IPS DF 4.7 (cell line): ENCODE measurements around the gene CKS1B.

ENCODE experiments used
- DNase-seq: peaks from one replicate; pipeline ENCODE4 v3.0.0-alpha.2; 2013; ENCODE audit warnings: low spot score; ENCODE audit errors: extremely low read depth

Gene CKS1B

DNA sequence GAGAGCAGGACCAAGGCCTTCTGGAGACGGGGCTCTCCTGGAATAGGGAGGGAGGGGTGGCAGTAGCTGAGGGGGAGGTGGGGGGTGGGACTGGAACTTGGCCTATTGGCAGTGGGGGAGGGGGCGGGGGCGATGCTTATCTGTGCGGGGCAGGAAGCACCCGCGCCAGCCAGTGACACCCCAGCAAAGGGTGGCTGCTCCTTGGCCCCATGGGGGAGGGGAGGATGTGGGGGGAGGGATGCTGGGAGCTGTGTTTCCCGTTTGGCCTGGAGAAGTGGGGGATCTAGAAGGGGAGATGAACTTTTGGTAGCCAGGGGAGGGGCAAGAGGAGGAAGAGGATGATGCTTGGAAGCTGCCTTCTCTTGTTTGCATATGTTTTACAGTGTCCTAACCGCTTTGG lies 39.2 kb downstream of the CKS1B start:
- DNase-seq: no peak

GRCh38 chr1:155014709-155015508 lies 40.4 kb downstream of the CKS1B start:
- DNase-seq: no peak

GRCh38 chr1:155015527-155016230 lies 41.2 kb downstream of the CKS1B start:
- no peak for DNase-seq

DNA sequence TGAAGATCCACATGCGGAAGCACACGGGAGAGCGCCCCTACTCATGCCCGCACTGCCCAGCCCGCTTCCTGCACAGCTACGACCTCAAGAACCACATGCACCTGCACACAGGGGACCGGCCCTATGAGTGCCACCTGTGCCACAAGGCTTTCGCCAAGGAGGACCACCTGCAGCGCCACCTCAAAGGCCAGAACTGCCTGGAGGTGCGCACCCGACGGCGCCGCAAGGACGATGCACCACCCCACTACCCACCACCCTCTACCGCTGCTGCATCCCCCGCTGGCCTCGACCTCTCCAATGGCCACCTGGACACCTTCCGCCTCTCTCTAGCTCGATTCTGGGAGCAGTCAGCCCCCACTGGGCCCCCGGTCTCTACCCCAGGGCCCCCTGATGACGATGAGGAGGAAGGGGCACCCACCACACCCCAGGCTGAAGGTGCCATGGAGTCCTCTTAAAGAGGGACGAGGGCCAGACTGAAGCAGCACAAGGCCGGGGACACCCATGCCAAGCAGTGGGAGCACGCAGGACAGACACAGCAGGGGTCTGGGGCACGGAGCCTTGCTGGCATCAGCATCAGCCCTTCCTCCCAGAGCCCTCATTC lies 41.9 kb downstream of the CKS1B start:
- no peak for DNase-seq

DNA sequence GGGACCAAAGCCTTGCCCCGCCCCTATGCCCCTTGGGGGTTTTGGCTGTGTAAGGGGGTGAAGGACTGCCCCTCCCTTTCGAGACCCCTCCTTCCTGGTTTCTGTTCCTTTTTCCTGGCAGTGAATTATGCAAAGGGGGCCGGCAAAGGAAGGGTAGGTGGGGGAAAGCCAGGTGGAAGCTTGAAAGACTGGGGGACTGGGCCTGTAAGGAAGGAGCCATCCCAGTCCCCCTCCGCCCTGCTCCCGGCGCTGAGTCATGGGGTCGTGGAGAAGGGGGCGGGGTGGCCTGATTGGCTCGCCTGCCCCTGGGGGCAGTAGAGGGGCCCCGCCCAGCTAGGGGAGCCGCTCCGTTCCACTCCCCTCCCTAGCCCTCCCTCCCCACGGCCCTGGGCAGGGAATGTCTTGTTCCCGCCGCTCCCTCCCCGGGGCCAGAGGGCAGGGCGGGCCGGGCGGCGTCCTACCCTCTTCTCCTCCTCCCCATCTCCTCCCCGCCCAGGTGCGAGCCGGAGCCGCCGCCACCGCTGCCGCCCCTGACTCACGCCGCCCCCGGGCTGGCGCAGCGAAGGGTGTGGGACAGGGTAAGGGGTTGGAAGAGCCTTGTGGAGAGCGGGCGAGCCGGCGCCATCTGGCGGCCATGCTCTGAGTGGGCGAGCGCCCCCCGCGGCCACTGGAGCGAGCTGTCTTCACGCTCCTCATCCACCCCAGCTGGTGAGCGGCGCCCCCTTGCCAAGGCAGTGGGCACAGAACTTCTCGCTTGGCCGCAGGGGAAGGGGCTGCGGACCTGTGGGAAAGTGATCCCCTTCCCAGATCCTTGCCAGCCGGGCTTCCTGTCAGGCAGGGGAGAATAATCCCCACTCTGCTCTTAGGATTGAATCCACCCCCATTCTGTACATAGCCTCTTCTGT lies 42.8 kb downstream of the CKS1B start:
- no peak for DNase-seq

DNA sequence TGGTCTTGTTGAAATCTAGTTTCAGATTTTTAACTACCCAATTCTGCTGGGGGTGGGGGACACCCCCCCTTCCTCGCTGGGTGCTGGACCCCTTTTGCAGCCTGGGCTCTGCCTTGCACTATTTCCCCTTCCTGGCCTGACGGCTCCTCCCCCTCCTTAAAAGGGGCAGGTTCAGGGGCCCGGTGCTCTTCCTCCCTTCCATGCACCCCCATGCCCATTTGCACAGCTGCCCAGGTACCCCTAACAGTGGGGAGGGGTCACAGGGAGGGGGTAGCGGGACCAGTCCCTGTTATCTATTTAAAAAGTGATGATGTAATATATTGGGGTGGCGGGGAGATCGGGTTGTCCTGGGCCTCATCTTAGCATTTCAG lies 43.5 kb downstream of the CKS1B start:
- no peak for DNase-seq

GRCh38 chr1:155018617-155019348 lies 44.3 kb downstream of the CKS1B start:
- DNase-seq: no peak

- DNase-seq: no peak
These were observed 45.1 kb downstream of the CKS1B start for GRCh38 chr1:155019377-155020245.

- no peak for DNase-seq
These were observed 47.9 kb downstream of the CKS1B start for GRCh38 chr1:155022136-155022926.

GRCh38 chr1:155022927-155023236 lies 48.4 kb downstream of the CKS1B start:
- DNase-seq: no peak

- DNase-seq: no peak
These were observed 49.1 kb downstream of the CKS1B start for GRCh38 chr1:155023627-155024026.

GRCh38 chr1:155024315-155024714 lies 49.8 kb downstream of the CKS1B start:
- DNase-seq: no peak

- DNase-seq: no peak
These were observed 51.7 kb downstream of the CKS1B start for GRCh38 chr1:155026154-155026553.

- no peak for DNase-seq
These were observed 52.1 kb downstream of the CKS1B start for GRCh38 chr1:155026588-155026987.
